ENCODE measurements around the gene TM2D3.

TM2D3 gene

GRCh38 chr15:101639667-101640066 lies 12.5 kb downstream of the TM2D3 start:
- H3K27me3 ChIP-seq (ENCODE audit: insufficient read depth, low read length, poor library complexity), result no peaks in the 10 kb centered on the region
- H3K9me3 ChIP-seq (ENCODE audit: insufficient read depth, low read length, severe bottlenecking), result no peaks in the 10 kb centered on the region
- no peak overlapping the region for H2AFZ ChIP-seq (ENCODE audit: low read depth, low read length)
- H3K27ac ChIP-seq (ENCODE audit: low read length), result no peak overlapping the region
- peaks cover 25% of the 10 kb centered on the region for H3K4me1 ChIP-seq (ENCODE audit: insufficient read depth, low read length)
- peaks cover 7% of the 10 kb centered on the region; the same call in 1 of the 2 replicates for H4K20me1 ChIP-seq (ENCODE audit: insufficient read depth, low read length)
- H3K36me3 ChIP-seq (ENCODE audit: insufficient read depth, low read length), result peaks cover 45% of the 10 kb centered on the region
- H3K4me3 ChIP-seq (ENCODE audit: low read depth in 1 of 2, low read length in 2 of 2), result no peak overlapping the region
- TF ChIP-seq CTCF (IDR thresholded peaks at IDR 0.05; ENCODE audit: borderline replicate concordance, extremely low read depth, low read length, poor library complexity, severe bottlenecking), result no peak
- TF ChIP-seq EZH2 (IDR thresholded peaks at IDR 0.05; ENCODE audit: borderline replicate concordance, low read depth, low read length, severe bottlenecking), result no peak
- ATAC-seq (ENCODE audit: insufficient read depth, low read depth), result no peak
- H3K9ac ChIP-seq (ENCODE audit: low read depth, low read length), result no peak overlapping the region
- no peak overlapping the region for H3K4me2 ChIP-seq (ENCODE audit: insufficient read depth, low read length)
- peaks cover 3% of the 10 kb centered on the region for H3K79me2 ChIP-seq (ENCODE audit: insufficient read depth, low read length)
- no peak for DNase-seq

GRCh38 chr15:101637919-101638318 lies 14.3 kb downstream of the TM2D3 start:
- Histone ChIP-seq H3K9me3 (ENCODE audit: insufficient read depth, low read length, severe bottlenecking) (no peaks in the 10 kb centered on the region), H3K9ac (ENCODE audit: low read depth, low read length) (no peak overlapping the region), H3K4me1 (ENCODE audit: insufficient read depth, low read length) (peaks cover 22% of the 10 kb centered on the region), H2AFZ (ENCODE audit: low read depth, low read length) (no peak overlapping the region), H3K79me2 (ENCODE audit: insufficient read depth, low read length) (peaks cover 3% of the 10 kb centered on the region; the same call in 1 of the 2 replicates), H3K27ac (ENCODE audit: low read length) (no peak overlapping the region), H3K36me3 (ENCODE audit: insufficient read depth, low read length) (peaks cover 30% of the 10 kb centered on the region), H4K20me1 (ENCODE audit: insufficient read depth, low read length) (peaks cover 7% of the 10 kb centered on the region; the same call in 1 of the 2 replicates), H3K4me3 (ENCODE audit: low read depth in 1 of 2, low read length in 2 of 2) (no peak overlapping the region), H3K4me2 (ENCODE audit: insufficient read depth, low read length) (no peak overlapping the region), H3K27me3 (ENCODE audit: insufficient read depth, low read length, poor library complexity) (no peaks in the 10 kb centered on the region)
- no peak for TF ChIP-seq CTCF (IDR thresholded peaks at IDR 0.05; ENCODE audit: borderline replicate concordance, extremely low read depth, low read length, poor library complexity, severe bottlenecking)
- ATAC-seq (ENCODE audit: insufficient read depth, low read depth), result no peak
- no peak for DNase-seq

- ATAC-seq (ENCODE audit: insufficient read depth, low read depth) (no peak), DNase-seq (no peak)
- no peak for TF ChIP-seq EZH2 (IDR thresholded peaks at IDR 0.05; ENCODE audit: borderline replicate concordance, low read depth, low read length, severe bottlenecking)
- Histone ChIP-seq H3K4me1 (ENCODE audit: insufficient read depth, low read length) (peaks cover 18% of the 10 kb centered on the region), H2AFZ (ENCODE audit: low read depth, low read length) (no peak overlapping the region), H3K9me3 (ENCODE audit: insufficient read depth, low read length, severe bottlenecking) (no peaks in the 10 kb centered on the region), H3K36me3 (ENCODE audit: insufficient read depth, low read length) (peaks cover 26% of the 10 kb centered on the region), H3K27ac (ENCODE audit: low read length) (no peak overlapping the region), H3K79me2 (ENCODE audit: insufficient read depth, low read length) (peaks cover 3% of the 10 kb centered on the region; the same call in 1 of the 2 replicates), H4K20me1 (ENCODE audit: insufficient read depth, low read length) (peaks cover 6% of the 10 kb centered on the region; the same call in 1 of the 2 replicates), H3K4me3 (ENCODE audit: low read depth in 1 of 2, low read length in 2 of 2) (no peak overlapping the region), H3K27me3 (ENCODE audit: insufficient read depth, low read length, poor library complexity) (no peaks in the 10 kb centered on the region), H3K9ac (ENCODE audit: low read depth, low read length) (no peak overlapping the region), H3K4me2 (ENCODE audit: insufficient read depth, low read length) (no peak overlapping the region)
Observed at GRCh38 chr15:101637516-101637915, 14.7 kb downstream of the TM2D3 start.

- ATAC-seq (ENCODE audit: insufficient read depth, low read depth), result no peak
- no peak overlapping the region for H3K27ac ChIP-seq (ENCODE audit: low read length)
- H3K4me3 ChIP-seq (ENCODE audit: low read depth in 1 of 2, low read length in 2 of 2), result no peak overlapping the region
- no peaks in the 10 kb centered on the region for H3K27me3 ChIP-seq (ENCODE audit: insufficient read depth, low read length, poor library complexity)
- H3K36me3 ChIP-seq (ENCODE audit: insufficient read depth, low read length), result peaks cover 22% of the 10 kb centered on the region
- no peak for DNase-seq
- H3K9me3 ChIP-seq (ENCODE audit: insufficient read depth, low read length, severe bottlenecking), result no peaks in the 10 kb centered on the region
- no peak overlapping the region for H3K4me2 ChIP-seq (ENCODE audit: insufficient read depth, low read length)
- H2AFZ ChIP-seq (ENCODE audit: low read depth, low read length), result no peak overlapping the region
- H4K20me1 ChIP-seq (ENCODE audit: insufficient read depth, low read length), result 0 out of 2 replicates have a peak, but pooled peaks cover 3% of the 10 kb centered on the region
- H3K4me1 ChIP-seq (ENCODE audit: insufficient read depth, low read length), result peaks cover 14% of the 10 kb centered on the region
- TF ChIP-seq CTCF (IDR thresholded peaks at IDR 0.05; ENCODE audit: borderline replicate concordance, extremely low read depth, low read length, poor library complexity, severe bottlenecking) (no peak), EZH2 (IDR thresholded peaks at IDR 0.05; ENCODE audit: borderline replicate concordance, low read depth, low read length, severe bottlenecking) (no peak)
- no peak overlapping the region for H3K9ac ChIP-seq (ENCODE audit: low read depth, low read length)
- H3K79me2 ChIP-seq (ENCODE audit: insufficient read depth, low read length), result peaks cover 3% of the 10 kb centered on the region; the same call in 1 of the 2 replicates
Observed at GRCh38 chr15:101637038-101637437, 15.1 kb downstream of the TM2D3 start.

All from DND-41 (cell line).